Adrenal gland (tissue), 19 donors: ENCODE data around the gene PLEKHH1. TPM values are rescaled to one million over a fixed set of nuclear protein-coding genes. Genes with fewer than 3 reads are reported as not detected.

Source experiments
- DNase-seq, 7 donors: peaks; one replicate each; pipeline ENCODE4 v3.0.0-alpha.2; 2019 to 2020
- H3K27ac ChIP-seq, 5 donors: fragments of 200-600 bp; sonication (generic) in 4 of 5; 1 replicate in 3 of 5; 2 replicates in 2 of 5; pipeline versions ENCODE4 v1.5.1 to v1.8.0; 2016 to 2020; ENCODE audit warnings: mild to moderate bottlenecking in 1 of 5
- H3K27me3 ChIP-seq: fragments of 200-600 bp; 2 replicates; pipeline ENCODE4 v1.8.0; 2021
- H3K36me3 ChIP-seq, 2 donors: fragments of 200-600 bp; replicated peaks in 1 of 2; 1 replicate in 1 of 2; 2 replicates in 1 of 2; pipeline versions ENCODE4 v1.5.1 to v1.8.0; 2018 to 2022
- H3K4me1 ChIP-seq, 2 donors: fragments of 200-600 bp; replicated peaks in 1 of 2; 1 replicate in 1 of 2; 2 replicates in 1 of 2; pipeline versions ENCODE4 v1.5.1 to v1.8.0; 2018 to 2021
- H3K4me3 ChIP-seq, 4 donors: fragments of 200-600 bp; sonication (generic) in 3 of 4; one replicate each; pipeline ENCODE4 v1.5.1; 2016 to 2018
- H3K9me3 ChIP-seq, 3 donors: fragments of 200-600 bp; sonication (generic) in 1 of 3; replicated peaks in 1 of 3; 1 replicate in 2 of 3; 2 replicates in 1 of 3; pipeline versions ENCODE4 v1.5.1 to v1.8.0; 2016 to 2021
- CTCF ChIP-seq, 6 experiments: fragments of 450-650 bp in 4 of 6; fragments of 200-600 bp in 2 of 6; sonication (generic) in 1 of 6; IDR thresholded peaks; 1 replicate in 5 of 6; 2 replicates in 1 of 6; pipeline versions ENCODE4 v1.5.1 to v1.8.0; 2016 to 2021; ENCODE audit warnings: antibody characterized with exemption in 6 of 6, mild to moderate bottlenecking in 2 of 6, moderate library complexity in 1 of 6
- POLR2A ChIP-seq, 2 donors: fragments of 450-650 bp; IDR thresholded peaks; one replicate each; pipeline ENCODE4 v1.6.1; 2017; ENCODE audit warnings: antibody characterized with exemption in 2 of 2, mild to moderate bottlenecking in 2 of 2, moderate library complexity in 1 of 2
- WGBS, 4 donors: extraction: QIAGEN DNeasy Blood & Tissue Kit in 2 of 4; methylation state at CpG; one replicate each; pipeline versions ENCODE4 v1.1.5 to v1.1.7; 2013 to 2017; 5-methylcytosine and 5-hydroxymethylcytosine counted together
- intact Hi-C, 2 donors: fragments of 100-400 bp; cut with DNase I; formaldehyde crosslinking; loops; one replicate each; pipeline versions ENCODE4 v1.14.1 to v1.15.0; 2022 to 2023
- long read RNA-seq, 10 donors: library from polyadenylated mRNA in 3 of 10; unstranded in 2 of 10; stranded (forward) in 1 of 10; transcript quantifications; one replicate each; pipeline ENCODE4 v2.0.0 and lab custom pipeline, GENCODE V29; 2021 to 2026
- polyA plus RNA-seq, 3 donors: library from polyadenylated mRNA; stranded (reverse); fragments of 200-250 nt in 2 of 3; fragments of 350-450 nt in 1 of 3; fragmentation: Illumina TruSeq in 1 of 3; extraction: RNeasy Lipid Tissue Mini Kit (QIAGEN cat#74804) in 1 of 3; gene quantifications; one replicate each; pipeline ENCODE4 v1.2.3, GENCODE V29; 2013 to 2014
- total RNA-seq, 9 donors: library from RNA; depleted of rRNA in 4 of 9; stranded (reverse); fragments of >200 nt in 4 of 9; fragments of 120-200 nt in 1 of 9; fragmentation: NEBNext Ultra II Directional in 1 of 9; extraction: Animal tissue kit (Norgen Biotek cat#: 25700) in 1 of 9; gene quantifications; one replicate each; pipeline versions ENCODE4 v1.1.0 to v1.2.4, GENCODE V29; 2013 to 2023
- donor health status: healthy with polysubstance abuse.
- donor health status: Bipolar disorder and iron deficiency.
- donor health status: DM: yes; HTN: yes; CAD: no.
- donor health status: DM: no; HTN: no; CAD: no.
- donor health status: DM: no; HTN: no; CAD: no.
- donor health status: DM: yes; HTN: yes; CAD: no.

The PLEKHH1 gene
- 10 to 100 TPM in 8 of 9 donors, 1 to 10 TPM in 1; 8.3 to 30.6 (median 19.4) TPM for total RNA-seq
- 10 to 100 TPM; 19.3 to 50.4 (median 28.0) TPM for polyA plus RNA-seq
- long read RNA-seq, donor 1, full-length matches to known transcripts: 2 of 168 reads
- long read RNA-seq, donor 1, partial matches to known transcripts: 86 of 168 reads
- long read RNA-seq, donor 1, other reads (novel, unspliced or antisense): 80 of 168 reads
- long read RNA-seq, donor 2, partial matches to known transcripts: 134 of 171 reads
- long read RNA-seq, donor 2, other reads (novel, unspliced or antisense): 36 of 171 reads
- long read RNA-seq, donor 3, partial matches to known transcripts: 168 of 174 reads
- long read RNA-seq, donor 3, other reads (novel, unspliced or antisense): 6 of 174 reads
- long read RNA-seq, donor 4, partial matches to known transcripts: 0 of 2 reads
- long read RNA-seq, donor 4, other reads (novel, unspliced or antisense): 2 of 2 reads
- long read RNA-seq, donor 5, full-length matches to known transcripts: 2 of 3 reads
- long read RNA-seq, donor 5, partial matches to known transcripts: 0 of 3 reads
- long read RNA-seq, donor 5, other reads (novel, unspliced or antisense): 1 of 3 reads
- long read RNA-seq, donor 6, partial matches to known transcripts: 0 of 1 reads
- long read RNA-seq, donor 6, other reads (novel, unspliced or antisense): 1 of 1 reads
- long read RNA-seq, donor 7, full-length matches to known transcripts: 1 of 1 reads
- long read RNA-seq, donor 7, partial matches to known transcripts: 0 of 1 reads
- long read RNA-seq, donor 7, other reads (novel, unspliced or antisense): 0 of 1 reads
- long read RNA-seq, donor 8, full-length matches to known transcripts: 1 of 1 reads
- long read RNA-seq, donor 8, partial matches to known transcripts: 0 of 1 reads
- long read RNA-seq, donor 8, other reads (novel, unspliced or antisense): 0 of 1 reads
- long read RNA-seq, donor 9, partial matches to known transcripts: 787 of 857 reads
- long read RNA-seq, donor 9, other reads (novel, unspliced or antisense): 70 of 857 reads
- long read RNA-seq, donor 10, partial matches to known transcripts: 5 of 5 reads
- long read RNA-seq, donor 10, other reads (novel, unspliced or antisense): 0 of 5 reads

DNA sequence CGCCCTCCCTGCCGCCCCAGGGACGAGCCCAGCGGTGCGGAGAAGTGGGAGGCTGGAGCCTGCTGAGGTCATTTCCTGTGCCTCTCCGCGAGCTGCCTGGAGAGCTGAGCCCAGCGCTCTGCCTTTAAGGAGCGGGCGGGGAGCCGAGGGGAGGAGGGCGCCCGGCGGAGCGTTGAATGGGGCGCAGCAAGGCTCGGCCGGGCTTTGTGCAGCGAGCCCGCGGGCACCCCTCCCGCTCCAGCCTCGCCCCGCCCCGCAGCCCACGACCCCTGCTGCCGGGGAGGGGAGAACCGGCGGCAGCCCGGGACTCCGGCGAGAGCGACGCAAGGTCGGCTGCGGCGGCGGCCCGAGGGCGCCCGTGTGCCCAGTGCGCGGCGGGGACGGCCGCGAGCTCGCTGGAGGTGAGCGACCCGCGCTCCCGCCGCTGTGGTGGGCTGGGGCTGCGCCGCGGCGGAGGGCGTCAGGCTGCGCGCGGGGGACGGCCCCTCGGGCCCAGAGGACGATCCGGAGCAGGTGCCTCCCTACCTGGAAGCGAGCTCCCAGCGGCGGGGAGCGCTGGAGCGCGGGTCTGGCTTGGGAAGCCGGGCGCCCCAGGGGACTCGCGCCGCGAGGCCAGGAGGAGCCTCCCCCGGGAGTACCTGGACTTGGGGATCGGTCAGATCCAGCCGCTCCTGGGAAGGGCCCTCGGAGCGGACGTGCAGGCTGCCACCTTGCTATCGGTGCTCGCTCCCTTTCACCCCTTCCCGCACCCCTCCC, at the start of gene PLEKHH1:
Gene PLEKHH1 (plus strand): TSS at position 293 of the 756 bp plus-strand sequence. CDS start 8,578 bp downstream, outside the sequence.
- H3K9me3 ChIP-seq: no peaks in the 10 kb centered on the region
- no peaks in the 10 kb centered on the region for H3K36me3 ChIP-seq
- peak within 1 kb of the TSS; percentile 29 to 73 (median 39) for H3K4me3 ChIP-seq
- H3K4me1 ChIP-seq: peaks cover 0 to 12% of the 10 kb centered on the region in 2 donors
- TF ChIP-seq CTCF (IDR thresholded peaks at IDR 0.05) (no peak), POLR2A (IDR thresholded peaks at IDR 0.05) (peak; percentile 28 to 90)
- peak; percentile 84 to 91 (median 87) for DNase-seq
- H3K27ac ChIP-seq: peak within 1 kb of the TSS; percentile 36 to 85 (median 83)
- 0 to 1% (median 0%) methylated on average over 10 to 86 of the region's 86 CpGs for WGBS, 4 donors
- H3K27me3 ChIP-seq: no peaks in the 10 kb centered on the region
- intact Hi-C loops: no loop called here

GRCh38 chr14:67483579-67484285, 49.4 kb upstream of the PLEKHH1 start:
- Histone ChIP-seq H3K27me3 (no peaks in the 10 kb centered on the region), H3K36me3 (peaks cover 0 to 5% of the 10 kb centered on the region in 2 donors), H3K4me3 (no peak overlapping the region), H3K4me1 (peaks cover 0 to 19% of the 10 kb centered on the region in 2 donors), H3K9me3 (no peaks in the 10 kb centered on the region), H3K27ac (no peak overlapping the region)
- intact Hi-C loops: no loop called here
- TF ChIP-seq POLR2A (IDR thresholded peaks at IDR 0.05) (no peak), CTCF (IDR thresholded peaks at IDR 0.05) (no peak)
- DNase-seq: no peak
- WGBS, 4 donors: 85 to 97% (median 91%) methylated on average over 7 to 8 of the region's 8 CpGs

- peak overlapping the region in 1 of 5 donors; percentile 38 for H3K27ac ChIP-seq
- no peak overlapping the region for H3K4me3 ChIP-seq
- TF ChIP-seq POLR2A (IDR thresholded peaks at IDR 0.05) (no peak), CTCF (IDR thresholded peaks at IDR 0.05) (no peak)
- intact Hi-C loops: no loop called here
- WGBS, 4 donors: 61 to 81% (median 74%) methylated on average over 2 to 4 of the region's 4 CpGs
- DNase-seq: peak in 3 of 7 donors; percentile 29 to 60 (median 44)
- peaks cover 0 to 24% of the 10 kb centered on the region in 2 donors for H3K4me1 ChIP-seq
- H3K27me3 ChIP-seq: no peaks in the 10 kb centered on the region
- H3K9me3 ChIP-seq: no peaks in the 10 kb centered on the region
- peaks cover 0 to 5% of the 10 kb centered on the region in 2 donors for H3K36me3 ChIP-seq
These were observed 47.5 kb upstream of the PLEKHH1 start for GRCh38 chr14:67485501-67486095.
